ENCODE measurements around the gene COX6B2.

DNA sequence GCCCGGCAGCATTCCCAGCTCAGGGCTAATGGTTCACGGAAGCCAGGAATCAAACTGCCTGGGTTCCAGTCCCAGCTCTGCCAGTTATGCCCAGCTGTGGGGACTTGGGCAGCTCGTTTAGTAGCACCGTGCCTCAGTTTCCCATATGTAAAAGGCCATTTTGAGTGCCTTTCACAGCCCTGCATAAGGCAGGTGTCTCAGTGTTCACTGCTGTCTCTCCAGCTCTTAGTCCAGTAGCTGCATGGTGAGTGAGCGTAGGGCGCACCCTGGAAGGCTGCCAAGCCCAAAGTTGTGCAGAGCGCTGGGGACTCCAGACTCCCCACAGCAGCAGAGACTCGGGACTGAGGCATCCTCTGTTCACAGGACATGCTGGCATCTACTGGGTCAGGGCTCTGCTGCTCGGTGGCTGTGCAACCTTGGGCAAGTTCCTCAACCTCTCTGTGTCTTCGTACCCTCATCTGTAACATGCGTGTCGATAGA is 36.7 kb upstream of the COX6B2 start:
- TF ChIP-seq, protein P1, sequence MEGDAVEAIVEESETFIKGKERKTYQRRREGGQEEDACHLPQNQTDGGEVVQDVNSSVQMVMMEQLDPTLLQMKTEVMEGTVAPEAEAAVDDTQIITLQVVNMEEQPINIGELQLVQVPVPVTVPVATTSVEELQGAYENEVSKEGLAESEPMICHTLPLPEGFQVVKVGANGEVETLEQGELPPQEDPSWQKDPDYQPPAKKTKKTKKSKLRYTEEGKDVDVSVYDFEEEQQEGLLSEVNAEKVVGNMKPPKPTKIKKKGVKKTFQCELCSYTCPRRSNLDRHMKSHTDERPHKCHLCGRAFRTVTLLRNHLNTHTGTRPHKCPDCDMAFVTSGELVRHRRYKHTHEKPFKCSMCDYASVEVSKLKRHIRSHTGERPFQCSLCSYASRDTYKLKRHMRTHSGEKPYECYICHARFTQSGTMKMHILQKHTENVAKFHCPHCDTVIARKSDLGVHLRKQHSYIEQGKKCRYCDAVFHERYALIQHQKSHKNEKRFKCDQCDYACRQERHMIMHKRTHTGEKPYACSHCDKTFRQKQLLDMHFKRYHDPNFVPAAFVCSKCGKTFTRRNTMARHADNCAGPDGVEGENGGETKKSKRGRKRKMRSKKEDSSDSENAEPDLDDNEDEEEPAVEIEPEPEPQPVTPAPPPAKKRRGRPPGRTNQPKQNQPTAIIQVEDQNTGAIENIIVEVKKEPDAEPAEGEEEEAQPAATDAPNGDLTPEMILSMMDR (IDR thresholded peaks at IDR 0.05; ENCODE audit: low read depth, low read length, missing input control), result no peak
- TF ChIP-seq YY1 (IDR thresholded peaks at IDR 0.05) (no peak), JUND (IDR thresholded peaks at IDR 0.05) (no peak), RAD21 (IDR thresholded peaks at IDR 0.05) (no peak), TAF1 (conservative IDR thresholded peaks at IDR 0.05) (no peak), SP1 (IDR thresholded peaks at IDR 0.05) (no peak)
- TF ChIP-seq, protein P2, sequence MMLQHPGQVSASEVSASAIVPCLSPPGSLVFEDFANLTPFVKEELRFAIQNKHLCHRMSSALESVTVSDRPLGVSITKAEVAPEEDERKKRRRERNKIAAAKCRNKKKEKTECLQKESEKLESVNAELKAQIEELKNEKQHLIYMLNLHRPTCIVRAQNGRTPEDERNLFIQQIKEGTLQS (IDR thresholded peaks at IDR 0.05), result no peak
- TF ChIP-seq, protein P3, sequence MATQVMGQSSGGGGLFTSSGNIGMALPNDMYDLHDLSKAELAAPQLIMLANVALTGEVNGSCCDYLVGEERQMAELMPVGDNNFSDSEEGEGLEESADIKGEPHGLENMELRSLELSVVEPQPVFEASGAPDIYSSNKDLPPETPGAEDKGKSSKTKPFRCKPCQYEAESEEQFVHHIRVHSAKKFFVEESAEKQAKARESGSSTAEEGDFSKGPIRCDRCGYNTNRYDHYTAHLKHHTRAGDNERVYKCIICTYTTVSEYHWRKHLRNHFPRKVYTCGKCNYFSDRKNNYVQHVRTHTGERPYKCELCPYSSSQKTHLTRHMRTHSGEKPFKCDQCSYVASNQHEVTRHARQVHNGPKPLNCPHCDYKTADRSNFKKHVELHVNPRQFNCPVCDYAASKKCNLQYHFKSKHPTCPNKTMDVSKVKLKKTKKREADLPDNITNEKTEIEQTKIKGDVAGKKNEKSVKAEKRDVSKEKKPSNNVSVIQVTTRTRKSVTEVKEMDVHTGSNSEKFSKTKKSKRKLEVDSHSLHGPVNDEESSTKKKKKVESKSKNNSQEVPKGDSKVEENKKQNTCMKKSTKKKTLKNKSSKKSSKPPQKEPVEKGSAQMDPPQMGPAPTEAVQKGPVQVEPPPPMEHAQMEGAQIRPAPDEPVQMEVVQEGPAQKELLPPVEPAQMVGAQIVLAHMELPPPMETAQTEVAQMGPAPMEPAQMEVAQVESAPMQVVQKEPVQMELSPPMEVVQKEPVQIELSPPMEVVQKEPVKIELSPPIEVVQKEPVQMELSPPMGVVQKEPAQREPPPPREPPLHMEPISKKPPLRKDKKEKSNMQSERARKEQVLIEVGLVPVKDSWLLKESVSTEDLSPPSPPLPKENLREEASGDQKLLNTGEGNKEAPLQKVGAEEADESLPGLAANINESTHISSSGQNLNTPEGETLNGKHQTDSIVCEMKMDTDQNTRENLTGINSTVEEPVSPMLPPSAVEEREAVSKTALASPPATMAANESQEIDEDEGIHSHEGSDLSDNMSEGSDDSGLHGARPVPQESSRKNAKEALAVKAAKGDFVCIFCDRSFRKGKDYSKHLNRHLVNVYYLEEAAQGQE (IDR thresholded peaks at IDR 0.05), result no peak
